Adrenal gland (tissue), 12 donors: ENCODE measurements around the gene PRKN. TPM values are rescaled to one million over a fixed set of nuclear protein-coding genes. Genes with fewer than 3 reads are reported as not detected.

Source experiments
- DNase-seq, 7 donors: peaks; one replicate each; pipeline ENCODE4 v3.0.0-alpha.2; 2019 to 2020
- H3K27ac ChIP-seq, 5 donors: fragments of 200-600 bp; sonication (generic) in 4 of 5; 1 replicate in 3 of 5; 2 replicates in 2 of 5; pipeline versions ENCODE4 v1.5.1 to v1.8.0; 2016 to 2020; ENCODE audit warnings: mild to moderate bottlenecking in 1 of 5
- H3K27me3 ChIP-seq: fragments of 200-600 bp; 2 replicates; pipeline ENCODE4 v1.8.0; 2021
- H3K36me3 ChIP-seq, 2 donors: fragments of 200-600 bp; replicated peaks in 1 of 2; 1 replicate in 1 of 2; 2 replicates in 1 of 2; pipeline versions ENCODE4 v1.5.1 to v1.8.0; 2018 to 2022
- H3K4me1 ChIP-seq, 2 donors: fragments of 200-600 bp; replicated peaks in 1 of 2; 1 replicate in 1 of 2; 2 replicates in 1 of 2; pipeline versions ENCODE4 v1.5.1 to v1.8.0; 2018 to 2021
- H3K4me3 ChIP-seq, 4 donors: fragments of 200-600 bp; sonication (generic) in 3 of 4; one replicate each; pipeline ENCODE4 v1.5.1; 2016 to 2018
- H3K9me3 ChIP-seq, 3 donors: fragments of 200-600 bp; sonication (generic) in 1 of 3; replicated peaks in 1 of 3; 1 replicate in 2 of 3; 2 replicates in 1 of 3; pipeline versions ENCODE4 v1.5.1 to v1.8.0; 2016 to 2021
- POLR2A ChIP-seq, 2 donors: fragments of 450-650 bp; IDR thresholded peaks; one replicate each; pipeline ENCODE4 v1.6.1; 2017; ENCODE audit warnings: antibody characterized with exemption in 2 of 2, mild to moderate bottlenecking in 2 of 2, moderate library complexity in 1 of 2
- WGBS, 4 donors: extraction: QIAGEN DNeasy Blood & Tissue Kit in 2 of 4; methylation state at CpG; one replicate each; pipeline versions ENCODE4 v1.1.5 to v1.1.7; 2013 to 2017; 5-methylcytosine and 5-hydroxymethylcytosine counted together
- intact Hi-C, 2 donors: fragments of 100-400 bp; cut with DNase I; formaldehyde crosslinking; loops; one replicate each; pipeline versions ENCODE4 v1.14.1 to v1.15.0; 2022 to 2023
- polyA plus RNA-seq, 3 donors: library from polyadenylated mRNA; stranded (reverse); fragments of 200-250 nt in 2 of 3; fragments of 350-450 nt in 1 of 3; fragmentation: Illumina TruSeq in 1 of 3; extraction: RNeasy Lipid Tissue Mini Kit (QIAGEN cat#74804) in 1 of 3; gene quantifications; one replicate each; pipeline ENCODE4 v1.2.3, GENCODE V29; 2013 to 2014
- total RNA-seq, 9 donors: library from RNA; depleted of rRNA in 4 of 9; stranded (reverse); fragments of >200 nt in 4 of 9; fragments of 120-200 nt in 1 of 9; fragmentation: NEBNext Ultra II Directional in 1 of 9; extraction: Animal tissue kit (Norgen Biotek cat#: 25700) in 1 of 9; gene quantifications; one replicate each; pipeline versions ENCODE4 v1.1.0 to v1.2.4, GENCODE V29; 2013 to 2023
- TF ChIP-seq, protein P1 (sequence below), 6 experiments: fragments of 450-650 bp in 4 of 6; fragments of 200-600 bp in 2 of 6; sonication (generic) in 1 of 6; IDR thresholded peaks; 1 replicate in 5 of 6; 2 replicates in 1 of 6; pipeline versions ENCODE4 v1.5.1 to v1.8.0; 2016 to 2021; ENCODE audit warnings: antibody characterized with exemption in 6 of 6, mild to moderate bottlenecking in 2 of 6, moderate library complexity in 1 of 6
- donor health status: healthy with polysubstance abuse.
- donor health status: Bipolar disorder and iron deficiency.
- donor health status: DM: yes; HTN: yes; CAD: no.
- donor health status: DM: no; HTN: no; CAD: no.
- donor health status: DM: no; HTN: no; CAD: no.
- donor health status: DM: yes; HTN: yes; CAD: no.

The PRKN gene
- total and polyA plus RNA-seq, 12 donors = 1.9 to 159 (median 13.3) TPM

DNA sequence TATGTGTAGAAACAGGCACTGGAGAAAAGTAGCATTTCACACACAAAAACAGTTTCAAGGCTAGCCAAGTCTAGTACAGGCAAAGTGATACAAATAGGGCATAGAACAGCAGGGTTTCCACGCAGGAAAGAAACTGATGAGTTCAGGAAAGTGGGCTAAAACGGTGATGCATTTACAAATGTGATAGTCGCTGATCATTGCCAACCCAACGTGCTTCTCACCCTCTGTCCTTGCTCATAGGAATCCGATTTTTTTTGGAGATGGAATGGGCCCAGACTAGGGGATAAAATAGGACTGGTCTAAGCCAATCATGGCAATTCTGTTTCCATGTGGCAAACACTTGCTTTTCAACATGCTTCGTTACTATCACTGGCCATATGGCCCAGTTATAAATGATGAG lies 536.6 kb downstream of the PRKN start:
- no peaks in the 10 kb centered on the region for H3K9me3 ChIP-seq
- no peaks in the 10 kb centered on the region for H3K36me3 ChIP-seq
- intact Hi-C loops = no loop called here
- no peaks in the 10 kb centered on the region for H3K27me3 ChIP-seq
- H3K4me3 ChIP-seq = no peak overlapping the region
- WGBS, 4 donors = 89 to 94% (median 92%) methylated on average over 6 of the region's 6 CpGs
- no peak overlapping the region for H3K27ac ChIP-seq
- TF ChIP-seq, protein P1, sequence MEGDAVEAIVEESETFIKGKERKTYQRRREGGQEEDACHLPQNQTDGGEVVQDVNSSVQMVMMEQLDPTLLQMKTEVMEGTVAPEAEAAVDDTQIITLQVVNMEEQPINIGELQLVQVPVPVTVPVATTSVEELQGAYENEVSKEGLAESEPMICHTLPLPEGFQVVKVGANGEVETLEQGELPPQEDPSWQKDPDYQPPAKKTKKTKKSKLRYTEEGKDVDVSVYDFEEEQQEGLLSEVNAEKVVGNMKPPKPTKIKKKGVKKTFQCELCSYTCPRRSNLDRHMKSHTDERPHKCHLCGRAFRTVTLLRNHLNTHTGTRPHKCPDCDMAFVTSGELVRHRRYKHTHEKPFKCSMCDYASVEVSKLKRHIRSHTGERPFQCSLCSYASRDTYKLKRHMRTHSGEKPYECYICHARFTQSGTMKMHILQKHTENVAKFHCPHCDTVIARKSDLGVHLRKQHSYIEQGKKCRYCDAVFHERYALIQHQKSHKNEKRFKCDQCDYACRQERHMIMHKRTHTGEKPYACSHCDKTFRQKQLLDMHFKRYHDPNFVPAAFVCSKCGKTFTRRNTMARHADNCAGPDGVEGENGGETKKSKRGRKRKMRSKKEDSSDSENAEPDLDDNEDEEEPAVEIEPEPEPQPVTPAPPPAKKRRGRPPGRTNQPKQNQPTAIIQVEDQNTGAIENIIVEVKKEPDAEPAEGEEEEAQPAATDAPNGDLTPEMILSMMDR (IDR thresholded peaks at IDR 0.05) = no peak
- TF ChIP-seq POLR2A (IDR thresholded peaks at IDR 0.05) = no peak
- no peaks in the 10 kb centered on the region for H3K4me1 ChIP-seq
- no peak for DNase-seq

DNA sequence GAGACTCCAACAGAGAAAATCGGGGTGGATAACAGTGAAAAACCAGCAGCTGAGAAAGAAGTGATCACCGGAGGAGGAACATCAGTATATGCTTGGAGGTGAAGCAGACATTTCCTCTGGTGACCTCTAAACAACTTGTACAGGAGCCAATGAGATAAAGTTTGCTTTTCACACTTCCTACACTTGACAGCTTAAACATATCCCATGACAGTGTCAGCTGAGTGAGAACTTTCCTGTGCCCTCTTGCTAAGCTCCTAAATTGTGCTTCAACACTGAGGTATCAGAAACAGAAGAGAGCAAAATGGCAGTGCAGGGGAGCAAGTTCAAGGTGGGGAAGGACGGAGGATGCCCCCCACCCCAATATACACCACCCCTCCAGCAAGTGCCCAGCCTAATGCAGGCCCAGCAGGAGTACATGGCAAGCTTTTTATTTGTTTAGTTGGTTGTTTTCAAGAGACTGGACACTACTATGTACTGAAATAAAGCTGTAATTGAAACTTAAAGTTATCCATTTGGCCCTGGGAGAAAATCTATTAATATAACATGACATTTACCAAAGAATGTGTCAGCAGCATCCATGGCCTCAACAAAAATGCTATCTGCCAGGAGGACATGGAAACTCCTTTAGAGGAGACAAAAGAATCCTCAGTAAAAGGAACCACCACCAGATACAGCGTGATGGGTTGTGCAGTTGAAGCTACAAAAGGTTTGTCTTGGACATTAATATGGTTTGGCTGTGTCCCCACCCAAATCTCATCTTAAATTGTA lies 540.2 kb downstream of the PRKN start:
- Histone ChIP-seq H3K36me3 (no peaks in the 10 kb centered on the region), H3K4me3 (no peak overlapping the region), H3K4me1 (no peaks in the 10 kb centered on the region), H3K9me3 (no peaks in the 10 kb centered on the region), H3K27me3 (no peaks in the 10 kb centered on the region), H3K27ac (no peak overlapping the region)
- TF ChIP-seq, protein P1 (IDR thresholded peaks at IDR 0.05) = no peak
- TF ChIP-seq POLR2A (IDR thresholded peaks at IDR 0.05) = no peak
- whole genome bisulfite sequencing, 4 donors = 79 to 86% (median 83%) methylated on average over 4 of the region's 4 CpGs
- intact Hi-C loops = no loop called here
- no peak for DNase-seq

DNA sequence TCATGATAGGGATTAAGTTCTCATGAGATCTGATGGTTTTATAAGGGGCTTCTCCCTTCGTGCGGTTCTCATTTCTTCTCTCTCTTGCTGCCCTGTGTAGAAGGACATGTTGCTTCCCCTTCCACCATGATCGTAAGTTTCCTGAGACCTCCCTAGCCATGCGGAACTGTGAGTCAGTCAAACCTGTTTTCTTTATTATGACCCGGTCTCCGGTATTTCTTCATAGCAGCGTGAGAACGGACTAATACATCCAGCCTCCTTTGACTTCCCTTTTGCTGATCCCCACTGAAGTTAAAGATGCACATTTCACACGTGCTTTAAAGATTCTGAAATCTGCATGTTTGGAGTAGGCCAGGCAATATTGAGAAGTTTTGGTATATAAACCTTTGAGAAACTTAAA lies 543.1 kb downstream of the PRKN start:
- 82 to 94% (median 87%) methylated on average over 9 of the region's 9 CpGs for WGBS, 4 donors

DNA sequence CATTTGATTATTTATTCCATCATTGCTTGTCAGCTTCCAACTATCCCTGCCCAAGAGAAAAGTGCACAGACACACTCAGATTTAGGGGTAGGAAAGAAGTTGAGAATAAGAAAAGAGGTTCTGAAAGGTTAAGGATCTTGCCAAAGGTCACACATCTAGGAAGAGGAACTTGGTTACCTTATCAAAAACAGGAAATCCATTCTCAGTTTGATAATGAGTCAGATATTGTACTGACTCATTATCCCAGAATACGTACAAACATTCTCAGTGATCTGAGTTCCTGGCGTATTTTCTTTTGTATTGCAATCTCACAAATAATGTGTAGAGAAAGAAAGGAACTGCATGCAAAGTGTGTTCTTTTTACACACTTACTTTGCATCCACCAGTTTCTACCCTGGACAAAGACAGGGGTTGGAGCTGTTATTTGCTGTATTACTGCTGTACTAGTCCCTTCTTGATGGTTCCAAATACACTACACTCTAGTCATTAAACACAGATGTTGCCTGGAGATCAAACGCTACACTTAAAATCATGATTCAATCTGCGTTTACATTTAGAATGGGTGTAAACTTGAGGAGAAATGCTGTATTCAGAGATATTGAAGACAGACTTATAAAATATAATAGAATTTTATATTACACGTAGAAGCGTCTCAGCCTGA lies 545.7 kb downstream of the PRKN start:
- no peak for DNase-seq
- H3K36me3 ChIP-seq = no peaks in the 10 kb centered on the region
- TF ChIP-seq POLR2A (IDR thresholded peaks at IDR 0.05) = no peak
- TF ChIP-seq, protein P1 (IDR thresholded peaks at IDR 0.05) = no peak

More for the DNA sequence above, 543.1 kb downstream of the PRKN start:
- intact Hi-C loops = no loop called here
- Histone ChIP-seq H3K4me3 (no peak overlapping the region), H3K4me1 (no peaks in the 10 kb centered on the region), H3K36me3 (no peaks in the 10 kb centered on the region), H3K27ac (no peak overlapping the region), H3K9me3 (no peaks in the 10 kb centered on the region), H3K27me3 (no peaks in the 10 kb centered on the region)
- TF ChIP-seq, protein P1 (IDR thresholded peaks at IDR 0.05) = no peak
- TF ChIP-seq POLR2A (IDR thresholded peaks at IDR 0.05) = no peak
- DNase-seq = peak in 1 of 7 donors; percentile 5

More for the DNA sequence above, 545.7 kb downstream of the PRKN start:
- WGBS, 4 donors = 57 to 70% (median 60%) methylated on average over 6 of the region's 6 CpGs
- intact Hi-C loops = no loop called here
- H3K9me3 ChIP-seq = no peaks in the 10 kb centered on the region
- no peaks in the 10 kb centered on the region for H3K4me1 ChIP-seq
- no peaks in the 10 kb centered on the region for H3K27me3 ChIP-seq
- H3K27ac ChIP-seq = no peak overlapping the region
- H3K4me3 ChIP-seq = no peak overlapping the region
